GM13977 (cell line): ENCODE measurements around the gene MAD1L1.

Experiments used
- DNase-seq: peaks from one replicate; pipeline ENCODE4 v3.0.0; 2012; ENCODE audit warnings: low spot score
- in situ Hi-C: fragments of 300-500 bp; cut with MboI; formaldehyde crosslinking; loops from one replicate; pipeline ENCODE4 v1.12.0; 2022; ENCODE audit warnings: low sequenced_read_pairs, low pct_unique_long_range_greater_than_20kb, mixed read lengths, inconsistent platforms; ENCODE audit not compliant: unreplicated experiment
- TF ChIP-seq, protein P1 (sequence below): IDR thresholded peaks from 2 replicates; pipeline ENCODE4 v1.5.1; 2012; ENCODE audit warnings: mild to moderate bottlenecking, control low read depth; ENCODE audit not compliant: insufficient read depth; ENCODE audit errors: extremely low read depth, missing control alignments

The MAD1L1 gene

DNA sequence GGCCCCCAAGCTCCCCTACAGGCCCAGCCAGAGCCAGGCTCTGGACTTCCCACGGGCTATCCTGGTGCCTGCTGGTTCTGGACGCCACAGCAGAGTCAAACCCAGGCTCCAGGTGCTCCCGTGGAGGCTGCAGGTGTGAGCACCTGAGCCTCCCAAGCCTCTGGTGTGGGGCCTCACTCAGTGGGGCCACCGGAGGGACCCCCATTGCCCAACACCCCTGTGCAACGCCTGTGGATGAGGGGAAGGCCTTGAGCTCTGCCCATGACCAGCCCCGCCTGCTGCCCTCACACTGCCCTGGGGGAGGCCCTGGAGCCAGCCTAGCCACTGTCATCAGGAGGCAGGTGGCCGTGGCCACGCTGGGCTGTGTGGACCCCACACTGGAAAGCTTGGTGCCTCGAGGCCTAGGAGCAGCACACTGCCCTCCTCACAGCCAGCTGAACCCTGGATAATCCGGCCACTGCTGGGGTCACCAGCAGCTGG lies 229.3 kb downstream of the MAD1L1 start:
- in situ Hi-C loops, result no loop called here
- TF ChIP-seq, protein P1, sequence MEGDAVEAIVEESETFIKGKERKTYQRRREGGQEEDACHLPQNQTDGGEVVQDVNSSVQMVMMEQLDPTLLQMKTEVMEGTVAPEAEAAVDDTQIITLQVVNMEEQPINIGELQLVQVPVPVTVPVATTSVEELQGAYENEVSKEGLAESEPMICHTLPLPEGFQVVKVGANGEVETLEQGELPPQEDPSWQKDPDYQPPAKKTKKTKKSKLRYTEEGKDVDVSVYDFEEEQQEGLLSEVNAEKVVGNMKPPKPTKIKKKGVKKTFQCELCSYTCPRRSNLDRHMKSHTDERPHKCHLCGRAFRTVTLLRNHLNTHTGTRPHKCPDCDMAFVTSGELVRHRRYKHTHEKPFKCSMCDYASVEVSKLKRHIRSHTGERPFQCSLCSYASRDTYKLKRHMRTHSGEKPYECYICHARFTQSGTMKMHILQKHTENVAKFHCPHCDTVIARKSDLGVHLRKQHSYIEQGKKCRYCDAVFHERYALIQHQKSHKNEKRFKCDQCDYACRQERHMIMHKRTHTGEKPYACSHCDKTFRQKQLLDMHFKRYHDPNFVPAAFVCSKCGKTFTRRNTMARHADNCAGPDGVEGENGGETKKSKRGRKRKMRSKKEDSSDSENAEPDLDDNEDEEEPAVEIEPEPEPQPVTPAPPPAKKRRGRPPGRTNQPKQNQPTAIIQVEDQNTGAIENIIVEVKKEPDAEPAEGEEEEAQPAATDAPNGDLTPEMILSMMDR, result no peak
- DNase-seq, result no peak

DNA sequence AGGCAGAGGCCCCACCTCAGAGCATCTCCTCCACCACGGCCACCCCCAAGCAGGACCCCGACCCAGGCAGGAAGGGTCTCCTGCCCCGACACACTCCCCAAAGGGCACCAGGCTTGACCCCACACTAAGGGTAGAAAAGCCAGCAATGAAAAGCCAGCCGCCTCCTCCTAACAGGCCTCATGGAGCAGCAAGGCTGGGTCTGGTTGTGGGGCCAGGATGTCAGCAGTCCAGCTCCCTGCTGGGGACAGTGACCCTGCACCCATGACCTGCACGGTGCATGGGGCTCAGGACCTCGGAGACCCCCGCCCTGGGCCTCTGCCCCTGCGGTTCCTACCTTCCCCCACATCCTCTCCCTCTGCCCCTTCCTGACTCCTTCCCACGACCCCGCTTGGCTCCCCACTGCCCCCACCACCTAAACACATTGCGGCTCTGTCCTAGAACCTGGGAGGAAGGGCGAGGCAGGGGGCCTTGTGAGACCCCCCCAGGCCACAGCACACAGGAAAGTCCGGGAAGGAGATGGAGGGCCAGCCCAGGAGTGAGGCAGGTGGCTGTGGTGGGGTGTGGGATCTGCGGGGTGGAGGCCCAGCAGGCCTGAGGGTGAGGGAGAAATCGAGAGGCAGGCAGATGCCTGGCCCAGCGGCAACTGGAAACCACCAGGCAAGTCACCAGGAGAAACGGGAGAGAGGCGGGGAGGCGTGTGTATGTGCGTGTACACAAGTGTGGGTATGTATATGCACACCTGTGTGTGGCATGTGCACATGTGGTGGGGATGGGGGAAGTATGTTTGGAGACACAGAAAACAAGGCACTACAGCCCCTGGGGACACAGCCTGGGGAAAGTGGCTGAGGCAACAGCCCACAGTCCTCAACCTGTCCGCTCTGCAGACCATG lies 229.9 kb downstream of the MAD1L1 start:
- no peak for DNase-seq
- TF ChIP-seq, protein P1, result no peak
- in situ Hi-C loops, result no loop called here

DNA sequence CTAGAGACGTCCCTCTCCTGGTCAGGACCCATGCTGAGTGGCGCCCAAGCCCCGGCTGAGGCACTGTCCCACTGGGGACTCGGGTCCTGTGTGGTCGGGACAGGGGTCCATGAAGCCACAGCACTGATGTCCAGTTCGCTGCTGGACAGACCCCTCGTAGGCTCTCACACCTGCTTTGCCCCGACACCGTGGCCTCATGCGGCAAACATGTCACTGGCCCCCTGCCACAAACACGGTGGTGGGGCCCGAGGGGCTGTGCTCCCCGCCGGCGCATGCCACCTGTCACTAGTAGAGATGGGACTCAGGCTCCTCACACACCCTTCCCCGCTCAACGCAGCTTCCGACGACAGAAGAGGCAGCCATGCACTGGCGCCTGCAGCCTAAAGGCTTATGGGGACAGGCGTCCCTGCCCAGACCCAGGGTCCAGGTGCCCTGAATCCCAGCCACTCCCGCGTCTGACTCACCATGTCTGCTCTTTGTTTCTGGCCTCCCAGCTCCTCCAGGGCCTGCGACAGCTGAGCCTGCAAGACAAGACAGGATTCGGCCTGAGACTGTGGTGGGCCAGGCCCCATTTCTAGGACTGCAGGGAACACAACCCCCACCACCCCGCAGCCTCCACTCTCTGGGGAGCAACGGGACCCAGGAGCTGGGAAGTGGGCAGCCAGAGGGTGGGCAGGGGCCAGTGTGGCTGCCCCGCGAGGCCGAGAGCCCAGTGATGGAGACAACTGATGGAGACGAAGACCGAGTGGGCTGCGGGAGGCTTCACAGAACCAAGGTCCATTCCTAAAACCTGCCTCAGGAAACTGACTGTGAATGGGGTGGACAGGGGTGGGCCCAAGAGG lies 230.9 kb downstream of the MAD1L1 start:
- DNase-seq, result no peak
- TF ChIP-seq, protein P1, result no peak
- in situ Hi-C loops, result no loop called here

DNA sequence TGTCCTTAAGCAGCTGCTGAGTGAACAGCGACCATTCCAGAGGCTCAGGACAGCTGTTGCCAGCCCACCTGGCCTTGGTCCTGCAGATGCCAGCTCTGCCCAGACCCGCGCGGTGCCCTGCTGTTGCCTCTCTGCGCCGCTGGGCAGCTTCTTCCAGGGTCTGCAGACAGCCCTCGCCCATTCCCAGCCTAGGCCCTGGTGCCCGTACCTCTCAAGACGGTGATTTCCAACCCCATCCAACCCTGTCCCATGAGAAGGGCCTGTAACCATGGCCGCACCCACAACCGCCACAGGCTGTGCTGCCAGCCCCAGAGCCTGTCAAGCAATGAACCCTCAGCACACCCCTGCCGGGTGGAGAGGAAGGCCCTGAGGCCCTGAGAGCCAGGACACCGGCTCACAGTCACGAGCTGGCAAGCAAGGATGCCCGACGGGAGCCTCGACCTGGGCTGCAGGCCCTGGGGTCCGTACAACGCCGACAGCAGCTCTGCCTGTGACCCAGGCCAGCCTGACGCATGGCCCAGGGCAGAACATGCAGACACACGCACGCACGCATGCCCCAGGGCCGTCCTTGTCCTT lies 231.9 kb downstream of the MAD1L1 start:
- in situ Hi-C loops, result no loop called here
- TF ChIP-seq, protein P1, result no peak
- DNase-seq, result no peak

DNA sequence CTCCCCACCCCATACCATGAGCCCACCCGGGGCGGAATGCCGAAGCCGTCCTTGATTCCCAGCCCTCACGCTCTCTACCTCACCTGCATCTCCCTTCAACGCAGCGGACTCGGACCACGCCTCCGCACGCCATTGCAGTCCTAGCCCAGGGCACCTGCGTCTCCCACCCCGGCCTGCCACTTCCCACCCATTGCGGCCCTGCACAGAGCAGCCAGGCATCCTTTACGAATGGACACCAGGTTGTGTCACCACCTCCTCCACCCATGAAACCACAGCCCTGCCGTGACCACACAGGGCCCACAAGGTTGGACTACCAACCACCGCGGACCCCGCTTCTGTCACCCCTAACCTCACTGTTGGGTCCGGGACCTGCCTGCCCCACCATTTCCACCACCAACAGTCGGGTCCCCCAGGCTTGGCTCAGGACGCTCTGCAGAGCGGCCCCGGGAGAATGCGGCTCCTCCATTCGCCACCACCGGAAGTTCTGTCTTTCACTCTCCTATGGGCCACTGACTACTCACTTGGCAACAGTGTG lies 232.5 kb downstream of the MAD1L1 start:
- in situ Hi-C loops, result no loop called here
- TF ChIP-seq, protein P1, result no peak
- no peak for DNase-seq
